SK-N-SH (cell line): ENCODE measurements around the gene LCN9. TPM values are rescaled to one million over a fixed set of nuclear protein-coding genes. Genes with fewer than 3 reads are reported as not detected.

Experiments
- CTCF ChIA-PET: fragments of 300-600, 350-600 bp; formaldehyde crosslinking; extraction: SDS; loops from one replicate; lab custom pipeline; 2021; lab: Yijun Ruan, JAX
- POLR2A ChIA-PET: fragments of 350-600 bp; sonication (Branson Sonifier 250); formaldehyde crosslinking; extraction: SDS; loops from one replicate; lab custom pipeline; 2020; ENCODE audit warnings: antibody characterized with exemption, inconsistent platforms; lab: Yijun Ruan, JAX
- DNase-seq: peaks from one replicate; pipeline ENCODE4 v3.0.0; 2012
- H2AFZ ChIP-seq: fragments of 200-600 bp; sonication (generic); 2 replicates; pipeline ENCODE4 v1.8.1; 2016; ENCODE audit warnings: antibody characterized with exemption, mild to moderate bottlenecking, low read depth
- H3F3A ChIP-seq: fragments of 200-600 bp; sonication (generic); replicated peaks from 2 replicates; pipeline ENCODE3; 2016; ENCODE audit warnings: antibody characterized with exemption, mild to moderate bottlenecking; ENCODE audit not compliant: insufficient read depth
- H3K27ac ChIP-seq, 2 experiments: fragments of 200-500 bp in 1 of 2; fragments of 200-600 bp in 1 of 2; sonication (Bioruptor generic) in 1 of 2; sonication (generic), shearing (Covaris generic) in 1 of 2; 2 replicates each; pipeline versions ENCODE4 v1.5.1 to v1.6.1; 2014 to 2016; ENCODE audit warnings: low read depth in 2 of 2, inconsistent platforms in 1 of 2, low read length in 1 of 2, mild to moderate bottlenecking in 1 of 2, mixed read lengths in 1 of 2
- H3K27me3 ChIP-seq: fragments of 200-600 bp; sonication (generic), shearing (Covaris generic); 2 replicates; pipeline ENCODE4 v1.6.1; 2016; ENCODE audit warnings: mixed run types; ENCODE audit not compliant: insufficient read depth
- H3K36me3 ChIP-seq, 2 experiments: fragments of 200-500 bp in 1 of 2; fragments of 200-600 bp in 1 of 2; sonication (Bioruptor generic) in 1 of 2; sonication (generic) in 1 of 2; replicated peaks in 1 of 2; 2 replicates each; pipeline versions ENCODE3 to v1.5.1; 2014 to 2016; ENCODE audit warnings: low read length in 1 of 2, mild to moderate bottlenecking in 1 of 2; ENCODE audit not compliant: insufficient read depth in 2 of 2, control insufficient read depth in 1 of 2
- H3K4me1 ChIP-seq, 2 experiments: fragments of 200-500 bp in 1 of 2; fragments of 200-600 bp in 1 of 2; sonication (Bioruptor generic) in 1 of 2; sonication (generic), shearing (Covaris generic) in 1 of 2; 2 replicates each; pipeline versions ENCODE4 v1.5.1 to v1.6.1; 2014 to 2016; ENCODE audit warnings: low read depth in 1 of 2, low read length in 1 of 2, mixed run types in 1 of 2; ENCODE audit not compliant: insufficient read depth in 2 of 2, control insufficient read depth in 1 of 2
- H3K4me2 ChIP-seq: fragments of 200-600 bp; sonication (generic), shearing (Covaris generic); 2 replicates; pipeline ENCODE4 v1.6.1; 2017; ENCODE audit warnings: mixed run types
- H3K4me3 ChIP-seq, 2 experiments: fragments of 200-500 bp in 1 of 2; fragments of 200-600 bp in 1 of 2; sonication (Bioruptor generic) in 1 of 2; sonication (generic), shearing (Covaris generic) in 1 of 2; 2 replicates each; pipeline versions ENCODE4 v1.5.1 to v1.8.1; 2014 to 2016; ENCODE audit warnings: low read depth in 2 of 2, inconsistent platforms in 1 of 2, low read length in 1 of 2, mild to moderate bottlenecking in 1 of 2, mixed read lengths in 1 of 2, moderate library complexity in 1 of 2
- H3K79me2 ChIP-seq: fragments of 200-600 bp; sonication (generic); 2 replicates; pipeline ENCODE4 v1.8.1; 2017; ENCODE audit warnings: mild to moderate bottlenecking; ENCODE audit not compliant: insufficient read depth
- H3K9ac ChIP-seq: fragments of 200-600 bp; sonication (generic); 2 replicates; pipeline ENCODE4 v1.6.1; 2017; ENCODE audit warnings: mixed run types
- H3K9me2 ChIP-seq: fragments of 200-600 bp; sonication (generic); 2 replicates; pipeline ENCODE4 v1.6.1; 2017; ENCODE audit warnings: mixed run types
- H3K9me3 ChIP-seq: fragments of 200-600 bp; sonication (generic); 2 replicates; pipeline ENCODE4 v1.6.1; 2017; ENCODE audit warnings: mixed run types, mild to moderate bottlenecking, moderate library complexity
- H4K20me1 ChIP-seq: fragments of 200-600 bp; sonication (generic); 2 replicates; pipeline ENCODE4 v1.6.1; 2017; ENCODE audit warnings: mild to moderate bottlenecking, mixed run types; ENCODE audit not compliant: insufficient read depth
- CHD2 ChIP-seq: fragments of 150-350 bp; IDR thresholded peaks from 2 replicates; pipeline ENCODE4 v1.6.1; 2018; ENCODE audit warnings: low read length; ENCODE audit not compliant: partially characterized antibody
- CTCF ChIP-seq: fragments of 200-600 bp; sonication (generic); IDR thresholded peaks from 2 replicates; pipeline ENCODE4 v1.6.1; 2017; ENCODE audit warnings: antibody characterized with exemption, mild to moderate bottlenecking, moderate library complexity
- EP300 ChIP-seq, 2 experiments: IDR thresholded peaks; 2 replicates each; pipeline versions ENCODE4 v1.4.0 to v1.6.1; 2012; ENCODE audit warnings: borderline replicate concordance in 1 of 2, low read depth in 1 of 2, low read length in 1 of 2
- FOSL2 ChIP-seq: IDR thresholded peaks from 2 replicates; pipeline ENCODE4 v1.4.0; 2012; ENCODE audit warnings: low read depth, mild to moderate bottlenecking, moderate library complexity, borderline replicate concordance
- FOXJ3 ChIP-seq: sonication (generic); formaldehyde crosslinking; IDR thresholded peaks from 2 replicates; pipeline ENCODE4 v1.5.1; 2020; ENCODE audit warnings: mild to moderate bottlenecking, missing genetic modification reagents
- GABPA ChIP-seq: IDR thresholded peaks from 2 replicates; pipeline ENCODE4 v1.4.0; 2012; ENCODE audit warnings: low read depth, mild to moderate bottlenecking
- GATA2 ChIP-seq: sonication (generic); formaldehyde crosslinking; IDR thresholded peaks from 2 replicates; pipeline ENCODE4 v1.5.0; 2020; ENCODE audit warnings: mild to moderate bottlenecking, missing genetic modification reagents
- JUND ChIP-seq: IDR thresholded peaks from 2 replicates; pipeline ENCODE4 v1.4.0; 2012
- MAX ChIP-seq: IDR thresholded peaks from 2 replicates; pipeline ENCODE4 v1.4.0; 2012; ENCODE audit warnings: low read depth
- POLR2AphosphoS5 ChIP-seq: IDR thresholded peaks from 2 replicates; pipeline ENCODE4 v1.6.1; 2012; ENCODE audit warnings: low read depth, low read length
- RAD21 ChIP-seq: IDR thresholded peaks from 2 replicates; pipeline ENCODE4 v1.6.1; 2012; ENCODE audit warnings: mild to moderate bottlenecking, low read length
- SIN3A ChIP-seq: IDR thresholded peaks from 2 replicates; pipeline ENCODE4 v1.6.1; 2012; ENCODE audit warnings: low read depth, mild to moderate bottlenecking, low read length, moderate library complexity, borderline replicate concordance
- TAF1 ChIP-seq: IDR thresholded peaks from 2 replicates; pipeline ENCODE4 v1.6.1; 2012; ENCODE audit warnings: low read depth, mild to moderate bottlenecking, low read length, moderate library complexity, borderline replicate concordance
- TCF12 ChIP-seq: IDR thresholded peaks from 2 replicates; pipeline ENCODE4 v1.4.0; 2012
- YY1 ChIP-seq: IDR thresholded peaks from 2 replicates; pipeline ENCODE4 v1.4.0; 2012; ENCODE audit warnings: low read depth, mild to moderate bottlenecking
- WGBS: methylation state at CpG from one replicate; pipeline ENCODE4 v1.1.6; 2017; ENCODE audit warnings: low lambda C conversion rate; 5-methylcytosine and 5-hydroxymethylcytosine counted together
- polyA plus RNA-seq, 3 experiments: library from polyadenylated mRNA; depleted of rRNA; stranded (reverse); fragments of >200 nt; gene quantifications; 2 replicates each; pipeline ENCODE4 v1.2.3, GENCODE V29; 2012

The LCN9 gene
- polyA plus RNA-seq, 1 of the 3 experiments (the other 2 are of a cell fraction), result not detected

GRCh38 chr9:135698767-135699166 is 35.7 kb downstream of the LCN9 start:
- DNase-seq, result no peak
- Histone ChIP-seq H3K4me3 (no peak overlapping the region), H3K27ac (no peak overlapping the region), H3K9ac (no peak overlapping the region), H4K20me1 (no peaks in the 10 kb centered on the region), H3K27me3 (no peaks in the 10 kb centered on the region), H3K4me2 (no peak overlapping the region), H3K36me3 (no peaks in the 10 kb centered on the region), H3K9me2 (no peaks in the 10 kb centered on the region), H3K9me3 (no peaks in the 10 kb centered on the region), H3K4me1 (peaks cover 0 to 4% of the 10 kb centered on the region in 2 experiments; a peak in 1 of 4 replicates), H3F3A (no peaks in the 10 kb centered on the region), H3K79me2 (no peaks in the 10 kb centered on the region), H2AFZ (no peak overlapping the region)
- ChIA-PET POLR2A (no interaction called here), CTCF (no interaction called here)
- 65% methylated on average over 5 of the region's 19 CpGs for WGBS
- no peak for TF ChIP-seq MAX
- TF ChIP-seq CHD2, result no peak
- TF ChIP-seq SIN3A, result no peak
- no peak for TF ChIP-seq TCF12
- no peak for TF ChIP-seq FOXJ3 (CRISPR knock-in tag)
- no peak for TF ChIP-seq GABPA

GRCh38 chr9:135699440-135699839 is 36.3 kb downstream of the LCN9 start, which contains the start of gene SOHLH1:
SOHLH1 (minus strand) TSS chr9:135699481; CDS start chr9:135699467, 14 bp downstream.
- H3K79me2 ChIP-seq, result no peaks in the 10 kb centered on the region
- H3F3A ChIP-seq, result no peaks in the 10 kb centered on the region
- H4K20me1 ChIP-seq, result no peaks in the 10 kb centered on the region
- CTCF ChIA-PET, result interaction anchor here (0.8 kb wide), 1 partner anchor 423 kb away, joined by 3 read pairs; no protein-coding TSS in a partner anchor
- H2AFZ ChIP-seq, result no peak within 1 kb of the TSS
- H3K4me3 ChIP-seq, result no peak within 1 kb of the TSS
- TF ChIP-seq EP300 (IDR thresholded peaks at IDR 0.05; ENCODE audit: borderline replicate concordance in 1 of 2, low read depth in 1 of 2, low read length in 1 of 2) (no peak), FOXJ3 (CRISPR knock-in tag) (no peak), SIN3A (no peak), TAF1 (no peak)
- TF ChIP-seq, all 33 proteins: peak for 0
- no peaks in the 10 kb centered on the region for H3K9me2 ChIP-seq
- H3K9me3 ChIP-seq, result no peaks in the 10 kb centered on the region
- no peak within 1 kb of the TSS for H3K4me2 ChIP-seq
- POLR2A ChIA-PET, result no interaction called here
- peaks cover 0 to 9% of the 10 kb centered on the region in 2 experiments; a peak in 1 of 4 replicates for H3K4me1 ChIP-seq
- H3K36me3 ChIP-seq, result no peaks in the 10 kb centered on the region
- H3K27me3 ChIP-seq, result no peaks in the 10 kb centered on the region
- H3K27ac ChIP-seq, result no peak within 1 kb of the TSS
- no peak within 1 kb of the TSS for H3K9ac ChIP-seq
- WGBS, result 81% methylated on average over 7 of the region's 30 CpGs
- no peak for DNase-seq

GRCh38 chr9:135700525-135700924 is 37.4 kb downstream of the LCN9 start:
- Histone ChIP-seq H3K9ac (no peak overlapping the region), H3K9me3 (no peaks in the 10 kb centered on the region), H3K4me3 (no peak overlapping the region), H3K4me1 (peaks cover 0 to 20% of the 10 kb centered on the region in 2 experiments; a peak in 1 of 4 replicates), H4K20me1 (no peaks in the 10 kb centered on the region), H3K79me2 (no peaks in the 10 kb centered on the region), H3K27ac (no peak overlapping the region), H3K9me2 (no peaks in the 10 kb centered on the region), H2AFZ (no peak overlapping the region), H3F3A (no peaks in the 10 kb centered on the region), H3K4me2 (no peak overlapping the region), H3K27me3 (no peaks in the 10 kb centered on the region), H3K36me3 (no peaks in the 10 kb centered on the region)
- ChIA-PET CTCF (interaction anchor here (0.6 to 1.4 kb wide), 3 partner anchors 98 to 422 kb away, joined by 3 read pairs; no protein-coding TSS in a partner anchor), POLR2A (no interaction called here)
- DNase-seq, result no peak
- TF ChIP-seq TAF1 (no peak), GATA2 (CRISPR knock-in tag) (no peak), CTCF (no peak), RAD21 (no peak), SIN3A (no peak), CHD2 (no peak), JUND (no peak), YY1 (no peak), POLR2AphosphoS5 (no peak), FOSL2 (no peak)
- WGBS, result 66% methylated on average over 10 of the region's 15 CpGs
